Measurements from ENCODE around the gene CERS5.

DNA sequence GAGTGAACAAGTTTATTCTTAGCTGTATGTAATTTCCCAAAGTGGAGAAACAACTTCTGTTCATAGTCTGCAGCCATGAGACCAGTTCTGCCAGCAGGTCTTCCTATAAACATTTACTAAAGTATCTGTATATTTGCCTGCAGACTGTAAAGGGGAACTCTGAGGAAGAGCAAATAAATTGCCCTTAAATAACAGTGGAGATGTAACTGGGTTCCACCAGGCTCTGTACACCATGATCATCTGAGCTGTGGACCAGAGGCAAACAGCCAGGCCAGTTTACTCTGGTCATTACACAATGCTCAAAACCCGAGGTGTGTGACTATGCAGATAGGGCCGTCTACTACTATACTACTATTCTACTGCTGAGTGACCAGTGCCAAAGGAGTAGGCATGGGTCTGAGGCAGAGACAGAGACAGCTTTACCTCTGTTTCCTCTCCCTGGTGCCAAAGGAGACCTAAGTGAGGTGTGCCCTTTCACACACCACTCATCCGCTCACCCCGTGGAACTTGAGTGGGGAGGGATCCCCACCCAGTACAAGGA is 21.1 kb upstream of the CERS5 start:
- TF ChIP-seq EGR1 (IDR thresholded peaks at IDR 0.05; ENCODE audit: low read depth in 2 of 2) = no peak
- TF ChIP-seq ZBTB33 (IDR thresholded peaks at IDR 0.05) = no peak
- no peak for TF ChIP-seq CTCF (IDR thresholded peaks at IDR 0.05; ENCODE audit: low read depth, low read length, missing input control)
- TF ChIP-seq MAX (IDR thresholded peaks at IDR 0.05) = no peak
- TF ChIP-seq TAF1 (conservative IDR thresholded peaks at IDR 0.05) = no peak
- TF ChIP-seq, protein P1, sequence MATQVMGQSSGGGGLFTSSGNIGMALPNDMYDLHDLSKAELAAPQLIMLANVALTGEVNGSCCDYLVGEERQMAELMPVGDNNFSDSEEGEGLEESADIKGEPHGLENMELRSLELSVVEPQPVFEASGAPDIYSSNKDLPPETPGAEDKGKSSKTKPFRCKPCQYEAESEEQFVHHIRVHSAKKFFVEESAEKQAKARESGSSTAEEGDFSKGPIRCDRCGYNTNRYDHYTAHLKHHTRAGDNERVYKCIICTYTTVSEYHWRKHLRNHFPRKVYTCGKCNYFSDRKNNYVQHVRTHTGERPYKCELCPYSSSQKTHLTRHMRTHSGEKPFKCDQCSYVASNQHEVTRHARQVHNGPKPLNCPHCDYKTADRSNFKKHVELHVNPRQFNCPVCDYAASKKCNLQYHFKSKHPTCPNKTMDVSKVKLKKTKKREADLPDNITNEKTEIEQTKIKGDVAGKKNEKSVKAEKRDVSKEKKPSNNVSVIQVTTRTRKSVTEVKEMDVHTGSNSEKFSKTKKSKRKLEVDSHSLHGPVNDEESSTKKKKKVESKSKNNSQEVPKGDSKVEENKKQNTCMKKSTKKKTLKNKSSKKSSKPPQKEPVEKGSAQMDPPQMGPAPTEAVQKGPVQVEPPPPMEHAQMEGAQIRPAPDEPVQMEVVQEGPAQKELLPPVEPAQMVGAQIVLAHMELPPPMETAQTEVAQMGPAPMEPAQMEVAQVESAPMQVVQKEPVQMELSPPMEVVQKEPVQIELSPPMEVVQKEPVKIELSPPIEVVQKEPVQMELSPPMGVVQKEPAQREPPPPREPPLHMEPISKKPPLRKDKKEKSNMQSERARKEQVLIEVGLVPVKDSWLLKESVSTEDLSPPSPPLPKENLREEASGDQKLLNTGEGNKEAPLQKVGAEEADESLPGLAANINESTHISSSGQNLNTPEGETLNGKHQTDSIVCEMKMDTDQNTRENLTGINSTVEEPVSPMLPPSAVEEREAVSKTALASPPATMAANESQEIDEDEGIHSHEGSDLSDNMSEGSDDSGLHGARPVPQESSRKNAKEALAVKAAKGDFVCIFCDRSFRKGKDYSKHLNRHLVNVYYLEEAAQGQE (IDR thresholded peaks at IDR 0.05) = no peak
- TF ChIP-seq GABPA (IDR thresholded peaks at IDR 0.05 in 1 of 2, conservative IDR thresholded peaks at IDR 0.05 in 1 of 2) = no peak
- no peak for TF ChIP-seq RXRA (IDR thresholded peaks at IDR 0.05)
- no peak for TF ChIP-seq YY1 (IDR thresholded peaks at IDR 0.05)
- TF ChIP-seq JUND (IDR thresholded peaks at IDR 0.05) = no peak

Data from liver (tissue), 3 donors.